Breast epithelium (tissue), 4 donors: Measurements from ENCODE around the gene CSMD2. TPM values are rescaled to one million over a fixed set of nuclear protein-coding genes. Genes with fewer than 3 reads are reported as not detected.

ENCODE experiments used
- DNase-seq, 2 donors: peaks; one replicate each; pipeline ENCODE4 v3.0.0-alpha.2; 2019; ENCODE audit warnings: low spot score in 2 of 2
- H3K27ac ChIP-seq, 2 donors: fragments of 200-600 bp; sonication (generic) in 1 of 2; one replicate each; pipeline ENCODE4 v1.5.1; 2016 to 2019; ENCODE audit warnings: mild to moderate bottlenecking in 1 of 2
- H3K27me3 ChIP-seq, 2 donors: fragments of 200-600 bp; sonication (generic) in 1 of 2; one replicate each; pipeline versions ENCODE4 v1.5.1 to v1.6.0; 2017 to 2019; ENCODE audit warnings: control low read depth in 1 of 2, mild to moderate bottlenecking in 1 of 2
- H3K36me3 ChIP-seq: fragments of 200-600 bp; one replicate; pipeline ENCODE4 v1.5.1; 2019
- H3K4me1 ChIP-seq, 2 donors: fragments of 200-600 bp; sonication (generic); one replicate each; pipeline ENCODE4 v1.5.1; 2016 to 2019; ENCODE audit warnings: control low read depth in 1 of 2
- H3K4me3 ChIP-seq, 3 donors: fragments of 200-600 bp; sonication (generic); 1 replicate in 2 of 3; 2 replicates in 1 of 3; pipeline ENCODE4 v1.5.1; 2016 to 2019; ENCODE audit warnings: mild to moderate bottlenecking in 3 of 3, moderate library complexity in 2 of 3
- H3K9me3 ChIP-seq, 2 donors: fragments of 200-600 bp; sonication (generic) in 1 of 2; one replicate each; pipeline ENCODE4 v1.5.1; 2016 to 2019; ENCODE audit warnings: control low read depth in 1 of 2
- CTCF ChIP-seq, 3 donors: fragments of 450-650 bp; IDR thresholded peaks; one replicate each; pipeline ENCODE4 v1.5.1; 2016 to 2017; ENCODE audit warnings: antibody characterized with exemption in 3 of 3, mild to moderate bottlenecking in 3 of 3, moderate library complexity in 3 of 3
- POLR2A ChIP-seq: fragments of 450-650 bp; IDR thresholded peaks from one replicate; pipeline ENCODE4 v1.6.1; 2016; ENCODE audit warnings: antibody characterized with exemption, mild to moderate bottlenecking, moderate library complexity
- POLR2AphosphoS5 ChIP-seq, 3 donors: sonication (generic); formaldehyde crosslinking; IDR thresholded peaks; one replicate each; pipeline ENCODE4 v1.6.1; 2017; ENCODE audit warnings: antibody characterized with exemption in 3 of 3
- intact Hi-C: fragments of 100-400 bp; cut with DNase I; formaldehyde crosslinking; loops from one replicate; pipeline ENCODE4 v1.15.1; 2023; ENCODE audit warnings: low total_unique reads
- total RNA-seq, 3 donors: library from RNA; depleted of rRNA; stranded (reverse); fragments of >200 nt; gene quantifications; one replicate each; pipeline ENCODE4 v1.1.0, GENCODE V29; 2016

CSMD2 gene
- total RNA-seq, 3 donors from 2014 or later = 0.33 to 2.6 (median 0.44) TPM

DNA sequence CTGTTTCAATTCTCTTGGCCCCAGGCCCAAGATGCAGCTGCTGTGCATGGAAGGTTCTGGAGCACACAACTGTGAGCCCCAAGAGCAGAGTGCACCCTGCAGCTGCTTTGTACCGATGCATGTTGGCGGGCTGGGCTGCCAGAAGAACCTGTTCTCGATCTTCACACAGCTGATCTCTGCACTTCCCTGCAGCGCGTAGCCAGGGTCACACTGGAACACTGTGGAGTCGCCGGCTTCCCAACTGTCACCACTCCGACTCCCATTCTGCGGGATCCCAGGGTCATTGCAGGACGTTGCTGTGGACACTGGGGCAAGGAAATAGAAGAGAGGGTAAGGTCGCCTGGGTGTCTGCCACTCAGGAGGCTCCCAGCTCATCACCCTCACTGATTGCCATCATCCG is 507.2 kb downstream of the CSMD2 start:
- Histone ChIP-seq H3K4me3 (no peak overlapping the region), H3K27ac (no peak overlapping the region), H3K4me1 (no peaks in the 10 kb centered on the region), H3K36me3 (no peaks in the 10 kb centered on the region), H3K9me3 (no peaks in the 10 kb centered on the region), H3K27me3 (no peaks in the 10 kb centered on the region)
- DNase-seq = no peak
- intact Hi-C loops = no loop called here
- TF ChIP-seq POLR2A (no peak), POLR2AphosphoS5 (IDR thresholded peaks at IDR 0.05) (no peak), CTCF (IDR thresholded peaks at IDR 0.05) (no peak)

- TF ChIP-seq POLR2AphosphoS5 (IDR thresholded peaks at IDR 0.05) (no peak), POLR2A (no peak), CTCF (IDR thresholded peaks at IDR 0.05) (no peak)
- H3K27me3 ChIP-seq = no peaks in the 10 kb centered on the region
- intact Hi-C loops = no loop called here
- DNase-seq = no peak
- H3K36me3 ChIP-seq = no peaks in the 10 kb centered on the region
- no peak overlapping the region for H3K27ac ChIP-seq
- H3K4me3 ChIP-seq = no peak overlapping the region
- H3K4me1 ChIP-seq = no peaks in the 10 kb centered on the region
- no peaks in the 10 kb centered on the region for H3K9me3 ChIP-seq
Observed at GRCh38 chr1:33656467-33657005, 508.5 kb downstream of the CSMD2 start.

- intact Hi-C loops = no loop called here
- no peak for DNase-seq
- H3K4me3 ChIP-seq = no peak overlapping the region
- no peaks in the 10 kb centered on the region for H3K9me3 ChIP-seq
- no peak for TF ChIP-seq CTCF (IDR thresholded peaks at IDR 0.05)
- TF ChIP-seq POLR2AphosphoS5 (IDR thresholded peaks at IDR 0.05) = no peak
- TF ChIP-seq POLR2A = no peak
- H3K4me1 ChIP-seq = no peaks in the 10 kb centered on the region
- no peaks in the 10 kb centered on the region for H3K36me3 ChIP-seq
- H3K27ac ChIP-seq = no peak overlapping the region
- no peaks in the 10 kb centered on the region for H3K27me3 ChIP-seq
Observed at GRCh38 chr1:33655496-33655895, 509.5 kb downstream of the CSMD2 start.

GRCh38 chr1:33654267-33654834 is 510.7 kb downstream of the CSMD2 start:
- intact Hi-C loops = no loop called here

More at GRCh38 chr1:33654267-33654834, 510.7 kb downstream of the CSMD2 start:
- TF ChIP-seq CTCF (IDR thresholded peaks at IDR 0.05) (peak in 1 of 3 donors; percentile 16), POLR2A (no peak)
- Histone ChIP-seq H3K27me3 (no peaks in the 10 kb centered on the region), H3K27ac (no peak overlapping the region), H3K4me1 (no peaks in the 10 kb centered on the region), H3K4me3 (no peak overlapping the region), H3K36me3 (no peaks in the 10 kb centered on the region), H3K9me3 (no peaks in the 10 kb centered on the region)
- no peak for DNase-seq
